ENCODE data around the gene FXYD7.
A peak's percentile ranks its signal among the peaks of the same experiment; 100 is the strongest.

The FXYD7 gene

GRCh38 chr19:35117116-35117515 lies 25.9 kb upstream of the FXYD7 start:
- peak; percentile 51; the same call in 1 of the 2 replicates for TF ChIP-seq ZNF335 (tag by site-specific recombination; conservative IDR thresholded peaks at IDR 0.05)
- no peak for TF ChIP-seq ZNF155 (tag by site-specific recombination; IDR thresholded peaks at IDR 0.05)
- CTCF ChIA-PET: interaction anchor here (0.6 to 6.9 kb wide), 14 partner anchors 10 to 360 kb away, joined by 3 to 101 read pairs (median 4); partner anchors contain the start of genes FXYD7 and LGI4
- no peak overlapping the region for H3K4me3 ChIP-seq (ENCODE audit: low read depth, low read length)
- H3K4me1 ChIP-seq (ENCODE audit: control insufficient read depth, insufficient read depth, low read length): peaks cover 2% of the 10 kb centered on the region; the same call in 1 of the 2 replicates
- POLR2A ChIA-PET: interaction anchor here (1.0 kb wide), 1 partner anchor 20 kb away, joined by 3 read pairs; no protein-coding TSS in a partner anchor
- H3K9me3 ChIP-seq (ENCODE audit: control insufficient read depth, insufficient read depth, low read depth, low read length): no peaks in the 10 kb centered on the region
- no peaks in the 10 kb centered on the region; a peak in 1 of 3 replicates for H3K36me3 ChIP-seq (ENCODE audit: control insufficient read depth in 2 of 2, insufficient read depth in 1 of 2, low read length in 2 of 2)
- H3K27ac ChIP-seq (ENCODE audit: extremely low read depth, low read depth, low read length): no peak overlapping the region

- Histone ChIP-seq H3K9me3 (ENCODE audit: control insufficient read depth, insufficient read depth, low read depth, low read length) (no peaks in the 10 kb centered on the region), H3K36me3 (ENCODE audit: control insufficient read depth in 2 of 2, insufficient read depth in 1 of 2, low read length in 2 of 2) (no peaks in the 10 kb centered on the region; a peak in 1 of 3 replicates), H3K27ac (ENCODE audit: extremely low read depth, low read depth, low read length) (no peak overlapping the region), H3K4me3 (ENCODE audit: low read depth, low read length) (no peak overlapping the region), H3K4me1 (ENCODE audit: control insufficient read depth, insufficient read depth, low read length) (peaks cover 2% of the 10 kb centered on the region; the same call in 1 of the 2 replicates)
- no peak for TF ChIP-seq PRDM1 (tag by site-specific recombination; IDR thresholded peaks at IDR 0.05)
- no peak for TF ChIP-seq ZNF426 (tag by site-specific recombination; IDR thresholded peaks at IDR 0.05)
- TF ChIP-seq OSR2 (tag by site-specific recombination; IDR thresholded peaks at IDR 0.05): no peak
- TF ChIP-seq FEZF1 (tag by site-specific recombination; IDR thresholded peaks at IDR 0.05): no peak
- TF ChIP-seq CTCF (tag by site-specific recombination; IDR thresholded peaks at IDR 0.05): no peak
- no peak for TF ChIP-seq ZNF24 (tag by site-specific recombination; IDR thresholded peaks at IDR 0.05)
- ChIA-PET CTCF (interaction anchor here (0.6 to 6.9 kb wide), 9 partner anchors 11 to 682 kb away, joined by 3 to 101 read pairs (median 4); partner anchors contain the start of gene LGI4), POLR2A (interaction anchor here (0.7 kb wide), 1 partner anchor 51 kb away, joined by 4 read pairs; no protein-coding TSS in a partner anchor)
These were observed 25.3 kb upstream of the FXYD7 start for GRCh38 chr19:35117799-35118198.

GRCh38 chr19:35118268-35119020 lies 24.6 kb upstream of the FXYD7 start:
- TF ChIP-seq REPIN1 (tag by site-specific recombination; IDR thresholded peaks at IDR 0.05; ENCODE audit: low read depth) (no peak), ZNF624 (tag by site-specific recombination; IDR thresholded peaks at IDR 0.05) (no peak)
- Histone ChIP-seq H3K4me3 (ENCODE audit: low read depth, low read length) (no peak overlapping the region), H3K9me3 (ENCODE audit: control insufficient read depth, insufficient read depth, low read depth, low read length) (no peaks in the 10 kb centered on the region), H3K4me1 (ENCODE audit: control insufficient read depth, insufficient read depth, low read length) (peaks cover 3% of the 10 kb centered on the region), H3K27ac (ENCODE audit: extremely low read depth, low read depth, low read length) (no peak overlapping the region), H3K36me3 (ENCODE audit: control insufficient read depth in 2 of 2, insufficient read depth in 1 of 2, low read length in 2 of 2) (no peaks in the 10 kb centered on the region)
- CTCF ChIA-PET: interaction anchor here (0.5 to 6.9 kb wide), 9 partner anchors 11 to 681 kb away, joined by 3 to 101 read pairs (median 3); partner anchors contain the start of gene LGI4
- POLR2A ChIA-PET: interaction anchor here (0.7 kb wide), 1 partner anchor 52 kb away, joined by 4 read pairs; no protein-coding TSS in a partner anchor

GRCh38 chr19:35119091-35119490 lies 24.0 kb upstream of the FXYD7 start:
- CTCF ChIA-PET: interaction anchor here (0.5 to 6.9 kb wide), 8 partner anchors 16 to 286 kb away, joined by 3 to 101 read pairs (median 4); partner anchors contain the start of gene LGI4
- POLR2A ChIA-PET: no interaction called here
- Histone ChIP-seq H3K4me1 (ENCODE audit: control insufficient read depth, insufficient read depth, low read length) (peaks cover 7% of the 10 kb centered on the region), H3K27ac (ENCODE audit: extremely low read depth, low read depth, low read length) (no peak overlapping the region), H3K36me3 (ENCODE audit: control insufficient read depth in 2 of 2, insufficient read depth in 1 of 2, low read length in 2 of 2) (no peaks in the 10 kb centered on the region), H3K9me3 (ENCODE audit: control insufficient read depth, insufficient read depth, low read depth, low read length) (no peaks in the 10 kb centered on the region), H3K4me3 (ENCODE audit: low read depth, low read length) (no peak overlapping the region)
- TF ChIP-seq KLF9 (tag by site-specific recombination; IDR thresholded peaks at IDR 0.05; ENCODE audit: low read depth) (no peak), ZBTB17 (tag by site-specific recombination; IDR thresholded peaks at IDR 0.05) (no peak)
